ENCODE results near the gene FGGY.

FGGY gene

GRCh38 chr1:59354709-59355337 lies 57.9 kb downstream of the FGGY start:
- H3K4me1 ChIP-seq: no peaks in the 10 kb centered on the region
- H3K4me3 ChIP-seq (ENCODE audit: low read depth, low read length): no peak overlapping the region
- TF ChIP-seq CTCF (IDR thresholded peaks at IDR 0.05; ENCODE audit: low read depth, low read length): no peak
- DNase-seq: no peak
- no peaks in the 10 kb centered on the region for H3K36me3 ChIP-seq
- H3K9me3 ChIP-seq: no peaks in the 10 kb centered on the region
- H3K27me3 ChIP-seq: no peaks in the 10 kb centered on the region

GRCh38 chr1:59355361-59355760 lies 58.5 kb downstream of the FGGY start:
- Histone ChIP-seq H3K27me3 (no peaks in the 10 kb centered on the region), H3K36me3 (no peaks in the 10 kb centered on the region), H3K4me3 (ENCODE audit: low read depth, low read length) (no peak overlapping the region), H3K9me3 (no peaks in the 10 kb centered on the region), H3K4me1 (no peaks in the 10 kb centered on the region)
- no peak for DNase-seq
- TF ChIP-seq CTCF (IDR thresholded peaks at IDR 0.05; ENCODE audit: low read depth, low read length): no peak

GRCh38 chr1:59356627-59357026 lies 59.7 kb downstream of the FGGY start:
- no peak for DNase-seq
- TF ChIP-seq CTCF (IDR thresholded peaks at IDR 0.05; ENCODE audit: low read depth, low read length): no peak
- Histone ChIP-seq H3K36me3 (no peaks in the 10 kb centered on the region), H3K27me3 (no peaks in the 10 kb centered on the region), H3K4me3 (ENCODE audit: low read depth, low read length) (no peak overlapping the region), H3K9me3 (no peaks in the 10 kb centered on the region), H3K4me1 (no peaks in the 10 kb centered on the region)

- no peaks in the 10 kb centered on the region for H3K27me3 ChIP-seq
- no peaks in the 10 kb centered on the region for H3K4me1 ChIP-seq
- no peaks in the 10 kb centered on the region for H3K36me3 ChIP-seq
- H3K4me3 ChIP-seq (ENCODE audit: low read depth, low read length): no peak overlapping the region
- H3K9me3 ChIP-seq: no peaks in the 10 kb centered on the region
- DNase-seq: no peak
- no peak for TF ChIP-seq CTCF (IDR thresholded peaks at IDR 0.05; ENCODE audit: low read depth, low read length)
These were observed 60.9 kb downstream of the FGGY start for GRCh38 chr1:59357645-59358320.

GRCh38 chr1:59359325-59359724 lies 62.4 kb downstream of the FGGY start:
- H3K27me3 ChIP-seq: no peaks in the 10 kb centered on the region
- H3K36me3 ChIP-seq: no peaks in the 10 kb centered on the region
- no peak overlapping the region for H3K4me3 ChIP-seq (ENCODE audit: low read depth, low read length)
- DNase-seq: no peak
- H3K9me3 ChIP-seq: no peaks in the 10 kb centered on the region
- no peak for TF ChIP-seq CTCF (IDR thresholded peaks at IDR 0.05; ENCODE audit: low read depth, low read length)
- no peaks in the 10 kb centered on the region for H3K4me1 ChIP-seq

- no peaks in the 10 kb centered on the region for H3K4me1 ChIP-seq
- no peak for TF ChIP-seq CTCF (IDR thresholded peaks at IDR 0.05; ENCODE audit: low read depth, low read length)
- no peak for DNase-seq
These were observed 63.3 kb downstream of the FGGY start for GRCh38 chr1:59360170-59360569.

More at GRCh38 chr1:59360170-59360569, 63.3 kb downstream of the FGGY start:
- Histone ChIP-seq H3K36me3 (no peaks in the 10 kb centered on the region), H3K9me3 (no peaks in the 10 kb centered on the region), H3K27me3 (no peaks in the 10 kb centered on the region), H3K4me3 (ENCODE audit: low read depth, low read length) (no peak overlapping the region)
